HCT116 (cell line): ENCODE results near the gene LIMA1. TPM values are rescaled to one million over a fixed set of nuclear protein-coding genes. Genes with fewer than 3 reads are reported as not detected.
A peak's percentile ranks its signal among the peaks of the same experiment; 100 is the strongest.

ENCODE experiments used
- ATAC-seq: fragments of 200-7000 bp; cut with Tn5 transposase; 2 replicates; pipeline ENCODE4 v1.9.1; 2020; ENCODE audit warnings: mild to moderate bottlenecking, moderate library complexity
- BruUV-seq: library from RNA; stranded (reverse); fragments of 400-500 nt; replicated peaks from 2 replicates; lab custom pipeline; 2021; lab: Mats Ljungman, UMichigan
- CTCF ChIA-PET: fragments of 300-600 bp; sonication (Branson Sonifier 250); formaldehyde crosslinking; loops from one replicate; lab custom pipeline; 2021; ENCODE audit warnings: antibody characterized with exemption; lab: Charles Lee
- POLR2A ChIA-PET: fragments of 300-600, 350-600 bp; sonication (Branson Sonifier 250); formaldehyde crosslinking; loops from one replicate; lab custom pipeline; 2021; ENCODE audit warnings: antibody characterized with exemption; lab: Charles Lee
- RAD21 ChIA-PET, 2 experiments: fragments of 300-600 bp; sonication (Branson Sonifier 250); formaldehyde crosslinking; loops; one replicate each; lab custom pipeline; 2023; ENCODE audit warnings: low total read pairs in 2 of 2; ENCODE audit not compliant: uncharacterized antibody in 2 of 2, unreplicated experiment in 2 of 2, low non-redundant PET in 1 of 2; lab: Charles Lee
- DNase-seq: peaks from one replicate; pipeline ENCODE4 v3.0.0-alpha.2; 2010; ENCODE audit warnings: low read depth, low spot score
- H2AFZ ChIP-seq: fragments of 200-600 bp; shearing (Covaris generic), sonication (generic); 2 replicates; pipeline ENCODE4 v1.6.1; 2017; ENCODE audit warnings: low read depth, mixed run types, mixed read lengths, antibody characterized with exemption, low read length; ENCODE audit not compliant: poor library complexity, severe bottlenecking
- H3K27ac ChIP-seq: 2 replicates; pipeline ENCODE4 v1.5.1; 2012; ENCODE audit warnings: low read depth, low read length
- H3K27me3 ChIP-seq: fragments of 200-600 bp; sonication (generic); 2 replicates; pipeline ENCODE4 v1.6.1; 2016; ENCODE audit warnings: mixed run types, low read length, mixed read lengths; ENCODE audit not compliant: insufficient read depth
- H3K36me3 ChIP-seq, 2 experiments: fragments of 200-500 bp in 1 of 2; fragments of 200-600 bp in 1 of 2; sonication (Bioruptor generic) in 1 of 2; sonication (generic) in 1 of 2; 2 replicates each; pipeline versions ENCODE4 v1.5.1 to v1.6.1; 2014 to 2016; ENCODE audit warnings: low read length in 2 of 2, inconsistent platforms in 1 of 2, mixed read lengths in 1 of 2, mixed run types in 1 of 2; ENCODE audit not compliant: insufficient read depth in 2 of 2, control insufficient read depth in 1 of 2
- H3K4me1 ChIP-seq, 2 experiments: fragments of 200-600 bp in 1 of 2; sonication (generic) in 1 of 2; 2 replicates each; pipeline versions ENCODE4 v1.5.1 to v1.6.1; 2012 to 2017; ENCODE audit warnings: low read length in 2 of 2, inconsistent platforms in 1 of 2, mild to moderate bottlenecking in 1 of 2, mixed read lengths in 1 of 2, mixed run types in 1 of 2, moderate library complexity in 1 of 2; ENCODE audit not compliant: insufficient read depth in 2 of 2, control insufficient read depth in 1 of 2
- H3K4me2 ChIP-seq: fragments of 200-600 bp; sonication (generic); 2 replicates; pipeline ENCODE4 v1.6.1; 2017; ENCODE audit warnings: mixed run types, low read length, mixed read lengths
- H3K4me3 ChIP-seq, 2 experiments: fragments of 200-600 bp in 1 of 2; sonication (generic) in 1 of 2; replicated peaks in 1 of 2; 2 replicates each; pipeline ENCODE4 v1.5.1; 2011 to 2016; ENCODE audit warnings: low read length in 2 of 2, control low read depth in 1 of 2, low read depth in 1 of 2, mild to moderate bottlenecking in 1 of 2, mixed read lengths in 1 of 2, mixed run types in 1 of 2
- H3K79me2 ChIP-seq: fragments of 200-600 bp; sonication (generic); 2 replicates; pipeline ENCODE4 v1.6.1; 2017; ENCODE audit warnings: mild to moderate bottlenecking, mixed run types, low read length, moderate library complexity, mixed read lengths; ENCODE audit not compliant: insufficient read depth
- H3K9ac ChIP-seq: fragments of 200-600 bp; sonication (generic); 2 replicates; pipeline ENCODE4 v1.6.1; 2016; ENCODE audit warnings: low read length, mixed read lengths
- H3K9me2 ChIP-seq: fragments of 200-600 bp; sonication (generic), shearing (Covaris generic); 2 replicates; pipeline ENCODE4 v1.6.1; 2017; ENCODE audit warnings: mixed run types, mild to moderate bottlenecking, moderate library complexity; ENCODE audit not compliant: insufficient read depth
- H3K9me3 ChIP-seq, 2 experiments: fragments of 200-500 bp in 1 of 2; fragments of 200-600 bp in 1 of 2; sonication (Bioruptor generic) in 1 of 2; sonication (generic) in 1 of 2; 2 replicates each; pipeline ENCODE4 v1.6.1; 2014 to 2017; ENCODE audit warnings: low read length in 2 of 2, mixed read lengths in 2 of 2, inconsistent platforms in 1 of 2, low read depth in 1 of 2, mild to moderate bottlenecking in 1 of 2, mixed run types in 1 of 2, moderate library complexity in 1 of 2; ENCODE audit not compliant: control insufficient read depth in 1 of 2, insufficient read depth in 1 of 2
- H4K20me1 ChIP-seq: fragments of 200-600 bp; sonication (generic), shearing (Covaris generic); 2 replicates; pipeline ENCODE4 v1.6.1; 2017; ENCODE audit warnings: mixed run types, mild to moderate bottlenecking, moderate library complexity; ENCODE audit not compliant: insufficient read depth
- CEBPB ChIP-seq: IDR thresholded peaks from 2 replicates; pipeline ENCODE4 v1.6.1; 2012; ENCODE audit warnings: low read depth
- ELF1 ChIP-seq: IDR thresholded peaks from 2 replicates; pipeline ENCODE4 v1.6.1; 2012; ENCODE audit warnings: low read depth, borderline replicate concordance
- EZH2 ChIP-seq: fragments of 200-600 bp; sonication (generic); IDR thresholded peaks from 2 replicates; pipeline ENCODE4 v1.6.1; 2017; ENCODE audit warnings: antibody characterized with exemption, mixed run types
- JUND ChIP-seq: IDR thresholded peaks from 2 replicates; pipeline ENCODE4 v1.6.1; 2012
- POLR2A ChIP-seq: IDR thresholded peaks from 2 replicates; pipeline ENCODE4 v1.7.0; 2011; ENCODE audit warnings: borderline replicate concordance; ENCODE audit not compliant: insufficient read depth, insufficient read length; ENCODE audit errors: extremely low read depth
- RAD21 ChIP-seq: IDR thresholded peaks from 2 replicates; pipeline ENCODE4 v1.6.1; 2012; ENCODE audit warnings: low read depth, mild to moderate bottlenecking
- SIN3A ChIP-seq: IDR thresholded peaks from 2 replicates; pipeline ENCODE4 v1.6.1; 2012; ENCODE audit warnings: low read depth
- SP1 ChIP-seq: IDR thresholded peaks from 2 replicates; pipeline ENCODE4 v1.6.1; 2012; ENCODE audit warnings: low read depth
- SRF ChIP-seq: IDR thresholded peaks from 2 replicates; pipeline ENCODE4 v1.6.1; 2012; ENCODE audit warnings: low read depth
- TCF7L2 ChIP-seq: IDR thresholded peaks from 2 replicates; pipeline ENCODE4 v1.7.0; 2011; ENCODE audit warnings: borderline replicate concordance, inconsistent platforms; ENCODE audit not compliant: insufficient read depth, insufficient read length; ENCODE audit errors: extremely low read depth
- YY1 ChIP-seq: IDR thresholded peaks from 2 replicates; pipeline ENCODE4 v1.6.1; 2011; ENCODE audit warnings: low read length, low read depth, moderate library complexity, mild to moderate bottlenecking; ENCODE audit not compliant: insufficient replicate concordance; ENCODE audit errors: extremely low read depth
- ZFX ChIP-seq: fragments of 450-650 bp; IDR thresholded peaks from 2 replicates; pipeline ENCODE4 v1.6.1; 2017
- ZNF274 ChIP-seq: fragments of 200-500 bp; sonication (Bioruptor generic); IDR thresholded peaks from 2 replicates; pipeline ENCODE4 v1.6.1; 2014; ENCODE audit warnings: mild to moderate bottlenecking, low read depth, low read length, inconsistent platforms
- intact Hi-C: fragments of 100-400 bp; cut with micrococcal nuclease; formaldehyde crosslinking; loops from 2 replicates; pipeline ENCODE4 v1.10.0; 2022
- total RNA-seq: library from RNA; stranded (reverse); gene quantifications from one replicate; pipeline ENCODE4 v1.2.1, GENCODE V29; 2021; ENCODE audit not compliant: unreplicated experiment
- TF ChIP-seq, protein P1 (sequence below), 3 experiments: fragments of 200-600 bp in 1 of 3; sonication (generic) in 1 of 3; IDR thresholded peaks in 2 of 3; conservative IDR thresholded peaks in 1 of 3; 2 replicates each; pipeline ENCODE4 v1.5.1; 2012 to 2017; ENCODE audit warnings: low read depth in 2 of 3, low read length in 2 of 3, antibody characterized with exemption in 1 of 3, borderline replicate concordance in 1 of 3, control low read depth in 1 of 3, mild to moderate bottlenecking in 1 of 3, mixed read lengths in 1 of 3, mixed run types in 1 of 3, moderate library complexity in 1 of 3; ENCODE audit not compliant: insufficient read depth in 1 of 3
- TF ChIP-seq, protein P2 (sequence below): IDR thresholded peaks from 2 replicates; pipeline ENCODE4 v1.6.1; 2012
- TF ChIP-seq, protein P3 (sequence below): IDR thresholded peaks from 2 replicates; pipeline ENCODE4 v1.6.1; 2012

Gene LIMA1
- total RNA-seq, 1 experiment from 2014 or later = 79.6 TPM

DNA sequence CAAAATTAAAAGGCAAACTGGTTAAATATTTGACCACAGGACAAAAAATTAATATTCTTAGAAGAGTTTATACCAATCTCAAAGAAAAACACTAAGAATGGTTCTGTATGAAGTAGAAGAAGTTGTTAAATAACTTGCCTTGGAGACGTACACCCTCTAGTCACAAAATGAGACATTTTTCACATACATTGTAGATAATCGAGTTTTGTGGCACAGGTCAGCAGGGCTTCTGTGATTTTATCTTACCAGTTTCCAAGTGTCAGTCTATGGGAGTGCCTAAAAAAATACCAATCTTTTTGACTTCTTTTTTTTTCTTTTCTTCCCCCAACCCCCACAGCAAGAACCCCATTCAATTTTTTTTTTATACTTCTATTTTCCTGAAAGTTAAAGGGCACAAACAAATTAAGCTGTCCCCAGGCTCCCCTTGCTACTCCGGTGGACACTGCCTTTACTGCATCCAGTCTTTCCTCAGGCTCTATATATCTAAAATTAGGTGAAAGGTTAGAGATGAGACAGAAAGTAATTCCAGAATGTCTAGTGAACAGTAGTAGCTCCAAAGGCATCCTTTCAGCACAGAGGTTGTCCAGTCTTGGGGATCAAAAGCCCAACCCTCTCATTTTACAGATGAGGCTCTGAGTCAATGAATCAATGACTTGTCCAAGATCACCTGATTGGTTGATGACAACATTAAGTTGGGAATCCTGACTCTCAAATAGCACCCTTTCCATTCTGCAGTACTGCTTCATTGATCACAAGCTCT is 6.2 kb downstream of the LIMA1 start:
- no peak overlapping the region for H2AFZ ChIP-seq
- TF ChIP-seq ZNF274 (no peak), POLR2A (no peak)
- TF ChIP-seq, protein P1, sequence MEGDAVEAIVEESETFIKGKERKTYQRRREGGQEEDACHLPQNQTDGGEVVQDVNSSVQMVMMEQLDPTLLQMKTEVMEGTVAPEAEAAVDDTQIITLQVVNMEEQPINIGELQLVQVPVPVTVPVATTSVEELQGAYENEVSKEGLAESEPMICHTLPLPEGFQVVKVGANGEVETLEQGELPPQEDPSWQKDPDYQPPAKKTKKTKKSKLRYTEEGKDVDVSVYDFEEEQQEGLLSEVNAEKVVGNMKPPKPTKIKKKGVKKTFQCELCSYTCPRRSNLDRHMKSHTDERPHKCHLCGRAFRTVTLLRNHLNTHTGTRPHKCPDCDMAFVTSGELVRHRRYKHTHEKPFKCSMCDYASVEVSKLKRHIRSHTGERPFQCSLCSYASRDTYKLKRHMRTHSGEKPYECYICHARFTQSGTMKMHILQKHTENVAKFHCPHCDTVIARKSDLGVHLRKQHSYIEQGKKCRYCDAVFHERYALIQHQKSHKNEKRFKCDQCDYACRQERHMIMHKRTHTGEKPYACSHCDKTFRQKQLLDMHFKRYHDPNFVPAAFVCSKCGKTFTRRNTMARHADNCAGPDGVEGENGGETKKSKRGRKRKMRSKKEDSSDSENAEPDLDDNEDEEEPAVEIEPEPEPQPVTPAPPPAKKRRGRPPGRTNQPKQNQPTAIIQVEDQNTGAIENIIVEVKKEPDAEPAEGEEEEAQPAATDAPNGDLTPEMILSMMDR (IDR thresholded peaks at IDR 0.05 in 2 of 3, conservative IDR thresholded peaks at IDR 0.05 in 1 of 3; ENCODE audit: borderline replicate concordance in 1 of 3, insufficient read depth in 1 of 3, low read depth in 2 of 3, low read length in 2 of 3) = peak in 1 of 3 experiments; percentile 30; a peak in 2 of 6 replicates
- POLR2A ChIA-PET = no interaction called here
- H3K4me3 ChIP-seq = no peak overlapping the region
- DNase-seq = no peak
- no peaks in the 10 kb centered on the region for H3K9me2 ChIP-seq
- no TSS peak for BruUV-seq
- intact Hi-C loops = no loop called here
- no peaks in the 10 kb centered on the region for H3K79me2 ChIP-seq
- no peaks in the 10 kb centered on the region for H3K36me3 ChIP-seq
- H3K9me3 ChIP-seq = no peaks in the 10 kb centered on the region
- peak; percentile 71 for ATAC-seq
- H3K27me3 ChIP-seq = no peaks in the 10 kb centered on the region
- no peak overlapping the region for H3K9ac ChIP-seq
- peaks cover 11 to 26% of the 10 kb centered on the region in 2 experiments; a peak in 3 of 4 replicates for H3K4me1 ChIP-seq
- no peak overlapping the region for H3K27ac ChIP-seq
- RAD21 ChIA-PET = no interaction called here
- H3K4me2 ChIP-seq = peak overlapping the region; percentile 32; the same call in 1 of the 2 replicates
- H4K20me1 ChIP-seq = no peaks in the 10 kb centered on the region
- CTCF ChIA-PET = no interaction called here

DNA sequence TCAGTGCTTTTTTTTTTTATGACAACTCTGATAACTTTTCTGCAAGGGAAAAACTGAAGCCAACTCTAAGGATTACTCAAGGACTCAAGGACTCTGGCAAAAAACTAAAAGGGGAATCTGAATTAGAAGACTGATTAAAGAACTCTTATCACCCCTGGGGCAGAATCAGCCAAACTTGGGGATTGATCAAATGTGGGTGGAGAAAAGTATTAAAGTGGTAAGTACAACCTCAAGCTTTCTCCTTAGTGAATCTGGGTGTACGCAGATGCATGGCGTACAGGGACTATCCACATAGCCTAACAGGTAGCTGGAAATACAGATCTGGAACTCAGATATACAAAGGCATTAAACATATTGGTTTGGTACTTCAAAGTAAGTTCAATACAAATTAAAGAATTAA is 7.3 kb downstream of the LIMA1 start:
- peaks cover 20 to 36% of the 10 kb centered on the region in 2 experiments; a peak in 3 of 4 replicates for H3K4me1 ChIP-seq
- H3K27ac ChIP-seq = no peak overlapping the region
- H3K9me2 ChIP-seq = no peaks in the 10 kb centered on the region
- ATAC-seq = no peak
- H3K9me3 ChIP-seq = no peaks in the 10 kb centered on the region
- no peak overlapping the region for H3K9ac ChIP-seq
- H3K4me2 ChIP-seq = peak overlapping the region; percentile 24
- no peaks in the 10 kb centered on the region for H4K20me1 ChIP-seq
- H2AFZ ChIP-seq = no peak overlapping the region
- no TSS peak for BruUV-seq
- intact Hi-C loops = no loop called here
- H3K79me2 ChIP-seq = no peaks in the 10 kb centered on the region
- no peaks in the 10 kb centered on the region for H3K27me3 ChIP-seq
- ChIA-PET POLR2A (no interaction called here), RAD21 (no interaction called here), CTCF (no interaction called here)
- TF ChIP-seq SIN3A (no peak), ELF1 (no peak), YY1 (no peak), JUND (no peak), TCF7L2 (no peak), CEBPB (no peak), ZFX (no peak), RAD21 (no peak), ZNF274 (no peak), EZH2 (no peak), SRF (no peak), SP1 (no peak)
- TF ChIP-seq, protein P2, sequence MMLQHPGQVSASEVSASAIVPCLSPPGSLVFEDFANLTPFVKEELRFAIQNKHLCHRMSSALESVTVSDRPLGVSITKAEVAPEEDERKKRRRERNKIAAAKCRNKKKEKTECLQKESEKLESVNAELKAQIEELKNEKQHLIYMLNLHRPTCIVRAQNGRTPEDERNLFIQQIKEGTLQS = no peak
- TF ChIP-seq, protein P3, sequence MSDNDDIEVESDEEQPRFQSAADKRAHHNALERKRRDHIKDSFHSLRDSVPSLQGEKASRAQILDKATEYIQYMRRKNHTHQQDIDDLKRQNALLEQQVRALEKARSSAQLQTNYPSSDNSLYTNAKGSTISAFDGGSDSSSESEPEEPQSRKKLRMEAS = no peak
- H3K36me3 ChIP-seq = no peaks in the 10 kb centered on the region
- H3K4me3 ChIP-seq = no peak overlapping the region
- no peak for DNase-seq
